ENCODE data around the gene ACVR1B.

Gene ACVR1B

GRCh38 chr12:51917041-51917590, 34.4 kb upstream of the ACVR1B start:
- no peak for DNase-seq (ENCODE audit: low read depth)

GRCh38 chr12:51917746-51918453, 33.6 kb upstream of the ACVR1B start:
- no peak for DNase-seq (ENCODE audit: low read depth)

- DNase-seq (ENCODE audit: low read depth), result no peak
These were observed 31.5 kb upstream of the ACVR1B start for GRCh38 chr12:51920046-51920445.

- no peak for DNase-seq (ENCODE audit: low read depth)
These were observed 30.3 kb upstream of the ACVR1B start for GRCh38 chr12:51921017-51921725.

GRCh38 chr12:51922146-51922545, 29.4 kb upstream of the ACVR1B start:
- DNase-seq (ENCODE audit: low read depth), result no peak

- peak; percentile 30 for DNase-seq (ENCODE audit: low read depth)
These were observed 28.6 kb upstream of the ACVR1B start for GRCh38 chr12:51922762-51923505.

GRCh38 chr12:51923506-51924365, 27.8 kb upstream of the ACVR1B start:
- no peak for DNase-seq (ENCODE audit: low read depth)

- no peak for DNase-seq (ENCODE audit: low read depth)
These were observed 26.8 kb upstream of the ACVR1B start for GRCh38 chr12:51924551-51925319.

- no peak for DNase-seq (ENCODE audit: low read depth)
These were observed 26.0 kb upstream of the ACVR1B start for GRCh38 chr12:51925346-51926063.

- DNase-seq (ENCODE audit: low read depth), result no peak
These were observed 25.4 kb upstream of the ACVR1B start for GRCh38 chr12:51926064-51926632.

- DNase-seq (ENCODE audit: low read depth), result no peak
These were observed 24.8 kb upstream of the ACVR1B start for GRCh38 chr12:51926718-51927117.

- DNase-seq (ENCODE audit: low read depth), result no peak
These were observed 19.1 kb upstream of the ACVR1B start for GRCh38 chr12:51932218-51933076.

- DNase-seq (ENCODE audit: low read depth), result no peak
These were observed 17.4 kb upstream of the ACVR1B start for GRCh38 chr12:51934080-51934479.

- DNase-seq (ENCODE audit: low read depth), result no peak
These were observed 13.6 kb upstream of the ACVR1B start for GRCh38 chr12:51937926-51938325.

GRCh38 chr12:51938726-51939125, 12.8 kb upstream of the ACVR1B start:
- no peak for DNase-seq (ENCODE audit: low read depth)

GRCh38 chr12:51941011-51941581, 10.4 kb upstream of the ACVR1B start:
- DNase-seq (ENCODE audit: low read depth), result no peak

GRCh38 chr12:51941604-51942003, 9.9 kb upstream of the ACVR1B start:
- no peak for DNase-seq (ENCODE audit: low read depth)

- DNase-seq (ENCODE audit: low read depth), result no peak
These were observed 9.4 kb upstream of the ACVR1B start for GRCh38 chr12:51942056-51942455.
